ENCODE data around the gene GLOD4. TPM values are rescaled to one million over a fixed set of nuclear protein-coding genes. Genes with fewer than 3 reads are reported as not detected.

GLOD4 gene
- total and polyA plus RNA-seq, 8 donors, result 6.4 to 213 (median 86.6) TPM

GRCh38 chr17:804541-805435 is 22.7 kb upstream of the GLOD4 start:
- intact Hi-C loops (cut with DNase I; ENCODE audit: low total_unique reads), result no loop called here
- H3K4me1 ChIP-seq, result no peaks in the 10 kb centered on the region
- no peaks in the 10 kb centered on the region for H3K9me3 ChIP-seq
- TF ChIP-seq CTCF (IDR thresholded peaks at IDR 0.05) (no peak), POLR2A (IDR thresholded peaks at IDR 0.05) (no peak), EP300 (IDR thresholded peaks at IDR 0.05) (no peak), POLR2AphosphoS5 (IDR thresholded peaks at IDR 0.05) (no peak)
- no peaks in the 10 kb centered on the region for H3K27me3 ChIP-seq
- 86 to 100% (median 89%) methylated on average over 1 to 41 of the region's 41 CpGs for WGBS, 5 donors
- DNase-seq, result no peak
- peaks cover 0 to 61% (median 42%) of the 10 kb centered on the region in 4 donors for H3K36me3 ChIP-seq
- H3K4me3 ChIP-seq, result no peak overlapping the region
- no peak overlapping the region for H3K27ac ChIP-seq

GRCh38 chr17:802901-803881 is 21.1 kb upstream of the GLOD4 start:
- Histone ChIP-seq H3K36me3 (peaks cover 0 to 62% (median 42%) of the 10 kb centered on the region in 4 donors), H3K9me3 (no peaks in the 10 kb centered on the region), H3K27ac (no peak overlapping the region), H3K4me1 (no peaks in the 10 kb centered on the region), H3K4me3 (no peak overlapping the region), H3K27me3 (no peaks in the 10 kb centered on the region)
- intact Hi-C loops (cut with DNase I; ENCODE audit: low total_unique reads), result no loop called here
- no peak for DNase-seq
- TF ChIP-seq CTCF (IDR thresholded peaks at IDR 0.05) (no peak), POLR2AphosphoS5 (IDR thresholded peaks at IDR 0.05) (no peak), EP300 (IDR thresholded peaks at IDR 0.05) (no peak), POLR2A (IDR thresholded peaks at IDR 0.05) (no peak)
- WGBS, 5 donors, result 85 to 92% (median 91%) methylated on average over 28 to 37 of the region's 37 CpGs

GRCh38 chr17:802481-802880 is 20.4 kb upstream of the GLOD4 start:
- intact Hi-C loops (cut with DNase I; ENCODE audit: low total_unique reads), result no loop called here
- Histone ChIP-seq H3K4me1 (no peaks in the 10 kb centered on the region), H3K27ac (no peak overlapping the region), H3K27me3 (no peaks in the 10 kb centered on the region), H3K36me3 (peaks cover 0 to 62% (median 42%) of the 10 kb centered on the region in 4 donors), H3K4me3 (no peak overlapping the region), H3K9me3 (no peaks in the 10 kb centered on the region)
- DNase-seq, result no peak
- 92 to 97% (median 93%) methylated on average over 14 of the region's 14 CpGs for WGBS, 5 donors
- TF ChIP-seq POLR2AphosphoS5 (IDR thresholded peaks at IDR 0.05), result no peak
- no peak for TF ChIP-seq CTCF (IDR thresholded peaks at IDR 0.05)
- TF ChIP-seq POLR2A (IDR thresholded peaks at IDR 0.05), result no peak
- no peak for TF ChIP-seq EP300 (IDR thresholded peaks at IDR 0.05)

DNA sequence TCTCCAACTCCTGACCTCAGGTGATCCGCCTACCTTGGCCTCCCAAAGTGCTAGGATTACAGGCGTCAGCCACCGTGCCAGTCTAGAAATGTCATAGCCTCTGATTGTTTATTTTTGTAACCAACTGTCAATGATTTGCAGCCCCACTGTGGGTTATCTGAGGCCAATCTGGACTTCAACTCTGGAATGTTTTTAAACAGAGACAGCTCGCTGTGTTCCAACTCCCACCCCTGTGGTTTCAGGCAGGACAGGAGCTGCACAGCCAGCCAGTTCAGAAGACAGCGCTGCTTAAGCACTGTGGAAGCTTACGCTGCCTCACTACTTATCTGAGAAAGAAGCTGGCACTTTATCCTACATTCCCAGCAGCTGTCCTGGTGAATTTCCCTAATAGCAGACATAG is 19.6 kb upstream of the GLOD4 start:
- Histone ChIP-seq H3K4me3 (no peak overlapping the region), H3K27me3 (no peaks in the 10 kb centered on the region), H3K27ac (no peak overlapping the region), H3K9me3 (no peaks in the 10 kb centered on the region), H3K36me3 (peaks cover 0 to 62% (median 38%) of the 10 kb centered on the region in 4 donors), H3K4me1 (no peaks in the 10 kb centered on the region)
- WGBS, 5 donors, result 64 to 73% (median 71%) methylated on average over 6 of the region's 6 CpGs
- intact Hi-C loops (cut with DNase I; ENCODE audit: low total_unique reads), result no loop called here
- DNase-seq, result no peak
- no peak for TF ChIP-seq EP300 (IDR thresholded peaks at IDR 0.05)
- no peak for TF ChIP-seq POLR2AphosphoS5 (IDR thresholded peaks at IDR 0.05)
- no peak for TF ChIP-seq CTCF (IDR thresholded peaks at IDR 0.05)
- no peak for TF ChIP-seq POLR2A (IDR thresholded peaks at IDR 0.05)
